HG03354 (cell line): ENCODE data around the gene GMPR2.

Experiments used
- ATAC-seq: cut with Tn5 transposase; IDR thresholded peaks from one replicate; pipeline ENCODE4 v1.9.1; 2021; ENCODE audit warnings: mild to moderate bottlenecking; ENCODE audit not compliant: unreplicated experiment, poor library complexity, severe bottlenecking

The GMPR2 gene

GRCh38 chr14:24232645-24233537 lies at the start of gene GMPR2:
Gene GMPR2, plus strand, starts transcription at chr14:24232929. Its CDS starts 325 bp downstream, at chr14:24233254.
- ATAC-seq: peak; percentile 60

- ATAC-seq: no peak
Measured at GRCh38 chr14:24183014-24183481, 49.7 kb upstream of the GMPR2 start.

- no peak for ATAC-seq
Measured at GRCh38 chr14:24184104-24184970, 48.4 kb upstream of the GMPR2 start.

GRCh38 chr14:24185026-24185425 lies 47.7 kb upstream of the GMPR2 start:
- no peak for ATAC-seq

- ATAC-seq: no peak
Measured at GRCh38 chr14:24185741-24186140, 47.0 kb upstream of the GMPR2 start.

- no peak for ATAC-seq
Measured at GRCh38 chr14:24186831-24187538, 45.7 kb upstream of the GMPR2 start.

- ATAC-seq: no peak
Measured at GRCh38 chr14:24187539-24187915, 45.2 kb upstream of the GMPR2 start.

- ATAC-seq: peak; percentile 91
Measured at GRCh38 chr14:24188251-24189058, 44.3 kb upstream of the GMPR2 start, which contains the start of gene IPO4. Gene IPO4, minus strand, starts transcription at chr14:24188816. Its CDS starts 29 bp downstream, at chr14:24188787.

GRCh38 chr14:24189059-24189375 lies 43.7 kb upstream of the GMPR2 start:
- ATAC-seq: no peak

- ATAC-seq: no peak
Measured at GRCh38 chr14:24189460-24189859, 43.3 kb upstream of the GMPR2 start.

- no peak for ATAC-seq
Measured at GRCh38 chr14:24190416-24190815, 42.3 kb upstream of the GMPR2 start.

- ATAC-seq: no peak
Measured at GRCh38 chr14:24192933-24193332, 39.8 kb upstream of the GMPR2 start.

- ATAC-seq: no peak
Measured at GRCh38 chr14:24194186-24194872, 38.4 kb upstream of the GMPR2 start.

GRCh38 chr14:24194873-24195185 lies 37.9 kb upstream of the GMPR2 start:
- no peak for ATAC-seq

- peak; percentile 89 for ATAC-seq
Measured at GRCh38 chr14:24195186-24196070, 37.3 kb upstream of the GMPR2 start, which contains the start of gene TM9SF1. Gene TM9SF1, minus strand, starts transcription at chr14:24195441. Its CDS starts 422 bp downstream, at chr14:24195019.

GRCh38 chr14:24196071-24197055 lies 36.4 kb upstream of the GMPR2 start:
- peak; percentile 23 for ATAC-seq

GRCh38 chr14:24197056-24197450 lies 35.7 kb upstream of the GMPR2 start:
- ATAC-seq: no peak
